Left ventricle myocardium inferior (tissue), 1 donor: Measurements from ENCODE around the gene IYD. TPM values are rescaled to one million over a fixed set of nuclear protein-coding genes. Genes with fewer than 3 reads are reported as not detected.

ENCODE experiments used
- DNase-seq: peaks from one replicate; pipeline ENCODE4 v3.0.0-alpha.2; 2020
- H3K27ac ChIP-seq: fragments of 200-600 bp; replicated peaks from 2 replicates; pipeline ENCODE4 v1.8.0; 2021
- H3K27me3 ChIP-seq: fragments of 200-600 bp; 2 replicates; pipeline ENCODE4 v1.8.0; 2021; ENCODE audit warnings: low read depth
- H3K36me3 ChIP-seq: fragments of 200-600 bp; 2 replicates; pipeline ENCODE4 v1.8.0; 2021
- H3K4me1 ChIP-seq: fragments of 200-600 bp; 2 replicates; pipeline ENCODE4 v1.8.0; 2021
- H3K4me3 ChIP-seq: fragments of 200-600 bp; 2 replicates; pipeline ENCODE4 v1.8.0; 2021; ENCODE audit warnings: mild to moderate bottlenecking, moderate library complexity
- H3K9me3 ChIP-seq: fragments of 200-600 bp; replicated peaks from 2 replicates; pipeline ENCODE4 v1.8.0; 2021
- intact Hi-C: fragments of 100-400 bp; cut with micrococcal nuclease; formaldehyde crosslinking; loops from one replicate; pipeline ENCODE4 v1.11.0; 2022
- total RNA-seq: library from RNA; stranded (reverse); fragmentation: NEBNext Ultra II Directional; extraction: Animal tissue kit (Norgen Biotek cat#: 25700); gene quantifications from one replicate; pipeline ENCODE4 v1.2.1, GENCODE V29; 2021
- TF ChIP-seq, protein P1 (sequence below): fragments of 200-600 bp; IDR thresholded peaks from 2 replicates; pipeline ENCODE4 v1.8.0; 2021; ENCODE audit warnings: antibody characterized with exemption, mild to moderate bottlenecking, borderline replicate concordance
- donor health status: DM: no; HTN: yes; CAD: no; lungs with severe emphysema.

Gene IYD
- total RNA-seq, 1 donor from 2014 or later = not detected

DNA sequence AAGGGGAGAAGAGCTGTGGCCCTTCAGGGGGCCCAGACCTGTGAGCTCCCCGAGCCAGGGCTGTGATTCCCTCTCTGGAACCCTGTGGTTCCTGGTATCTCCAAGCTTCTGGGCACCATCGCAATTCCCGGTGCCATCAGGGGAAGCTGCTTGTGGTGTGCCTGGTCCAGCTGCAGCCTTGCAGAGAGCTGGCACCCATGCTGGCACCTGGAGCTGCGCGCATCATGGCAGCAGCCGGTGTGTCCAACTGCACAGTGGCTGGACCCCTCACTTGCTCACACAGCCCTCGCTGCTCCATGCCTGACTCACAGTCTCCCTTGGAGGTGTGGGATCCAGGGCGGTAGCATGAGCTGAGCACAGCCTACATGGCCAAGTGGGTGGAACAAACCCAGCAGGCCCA is 56.7 kb downstream of the IYD start:
- intact Hi-C loops = loop anchor here (10.0 kb wide), 1 partner anchor 169 kb away; the partner anchor contains the start of gene PLEKHG1
- TF ChIP-seq, protein P1, sequence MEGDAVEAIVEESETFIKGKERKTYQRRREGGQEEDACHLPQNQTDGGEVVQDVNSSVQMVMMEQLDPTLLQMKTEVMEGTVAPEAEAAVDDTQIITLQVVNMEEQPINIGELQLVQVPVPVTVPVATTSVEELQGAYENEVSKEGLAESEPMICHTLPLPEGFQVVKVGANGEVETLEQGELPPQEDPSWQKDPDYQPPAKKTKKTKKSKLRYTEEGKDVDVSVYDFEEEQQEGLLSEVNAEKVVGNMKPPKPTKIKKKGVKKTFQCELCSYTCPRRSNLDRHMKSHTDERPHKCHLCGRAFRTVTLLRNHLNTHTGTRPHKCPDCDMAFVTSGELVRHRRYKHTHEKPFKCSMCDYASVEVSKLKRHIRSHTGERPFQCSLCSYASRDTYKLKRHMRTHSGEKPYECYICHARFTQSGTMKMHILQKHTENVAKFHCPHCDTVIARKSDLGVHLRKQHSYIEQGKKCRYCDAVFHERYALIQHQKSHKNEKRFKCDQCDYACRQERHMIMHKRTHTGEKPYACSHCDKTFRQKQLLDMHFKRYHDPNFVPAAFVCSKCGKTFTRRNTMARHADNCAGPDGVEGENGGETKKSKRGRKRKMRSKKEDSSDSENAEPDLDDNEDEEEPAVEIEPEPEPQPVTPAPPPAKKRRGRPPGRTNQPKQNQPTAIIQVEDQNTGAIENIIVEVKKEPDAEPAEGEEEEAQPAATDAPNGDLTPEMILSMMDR = no peak
- no peaks in the 10 kb centered on the region for H3K27me3 ChIP-seq
- H3K9me3 ChIP-seq = no peaks in the 10 kb centered on the region
- H3K4me3 ChIP-seq = no peak overlapping the region
- H3K4me1 ChIP-seq = peaks cover 11% of the 10 kb centered on the region
- DNase-seq = no peak
- H3K27ac ChIP-seq = no peak overlapping the region
- H3K36me3 ChIP-seq = no peaks in the 10 kb centered on the region

DNA sequence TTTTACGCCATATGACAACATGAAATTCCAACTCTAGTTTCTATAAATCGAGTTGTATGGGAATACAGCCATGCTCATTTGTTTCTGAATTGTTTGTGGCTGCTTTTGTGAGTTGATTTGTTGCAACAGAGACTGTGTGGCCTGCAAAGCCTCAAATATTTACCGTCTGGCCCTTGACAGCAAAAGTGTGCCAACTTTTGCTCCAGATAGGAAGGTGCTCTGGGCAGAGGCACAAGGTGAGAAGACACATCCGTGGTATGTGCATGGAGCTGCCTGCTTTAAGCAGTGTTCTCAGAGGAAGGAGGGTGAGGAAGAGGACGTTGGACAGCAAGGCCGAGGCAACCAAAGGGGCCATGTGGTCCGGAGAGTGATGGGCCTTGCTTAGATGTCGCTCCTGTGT is 57.4 kb downstream of the IYD start:
- no peak overlapping the region for H3K4me3 ChIP-seq
- H3K9me3 ChIP-seq = no peaks in the 10 kb centered on the region
- no peaks in the 10 kb centered on the region for H3K36me3 ChIP-seq
- no peaks in the 10 kb centered on the region for H3K27me3 ChIP-seq
- peaks cover 11% of the 10 kb centered on the region for H3K4me1 ChIP-seq
- no peak for DNase-seq
- peak overlapping the region; percentile 5 for H3K27ac ChIP-seq
- TF ChIP-seq, protein P1 = no peak
- intact Hi-C loops = loop anchor here (10.0 kb wide), 1 partner anchor 169 kb away; the partner anchor contains the start of gene PLEKHG1

DNA sequence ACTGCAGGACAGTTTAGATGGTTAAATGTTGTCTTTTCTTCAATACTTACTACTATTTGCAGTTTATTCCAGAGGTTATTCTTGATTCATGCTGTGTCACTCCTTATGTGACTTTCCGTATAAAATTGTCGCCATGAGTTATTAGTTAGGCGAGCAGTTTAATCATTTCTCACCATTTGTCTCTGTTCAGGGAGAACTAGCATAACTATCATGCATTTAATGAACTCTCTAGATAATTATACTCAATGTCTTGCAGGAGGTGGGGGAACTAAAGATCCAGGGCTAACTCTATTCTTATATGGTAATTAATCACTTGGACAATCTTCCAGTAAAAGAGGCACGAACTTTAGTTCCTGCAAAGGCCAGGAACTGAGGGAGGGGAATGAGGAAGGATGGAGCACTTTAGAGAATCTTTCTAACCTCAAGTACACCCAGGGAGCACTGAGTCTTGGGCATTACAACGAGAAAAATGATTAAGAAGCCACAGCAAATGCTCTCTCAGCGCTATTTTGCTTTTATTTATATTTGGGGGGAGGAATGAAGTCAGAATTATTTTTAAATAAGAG is 58.3 kb downstream of the IYD start:
- H3K36me3 ChIP-seq = no peaks in the 10 kb centered on the region
- H3K27me3 ChIP-seq = no peaks in the 10 kb centered on the region
- no peak overlapping the region for H3K4me3 ChIP-seq
- TF ChIP-seq, protein P1 = no peak
- DNase-seq = no peak
- intact Hi-C loops = loop anchor here (10.0 kb wide), 1 partner anchor 168 kb away; the partner anchor contains the start of gene PLEKHG1
- peaks cover 11% of the 10 kb centered on the region for H3K4me1 ChIP-seq
- H3K27ac ChIP-seq = no peak overlapping the region
- no peaks in the 10 kb centered on the region for H3K9me3 ChIP-seq

DNA sequence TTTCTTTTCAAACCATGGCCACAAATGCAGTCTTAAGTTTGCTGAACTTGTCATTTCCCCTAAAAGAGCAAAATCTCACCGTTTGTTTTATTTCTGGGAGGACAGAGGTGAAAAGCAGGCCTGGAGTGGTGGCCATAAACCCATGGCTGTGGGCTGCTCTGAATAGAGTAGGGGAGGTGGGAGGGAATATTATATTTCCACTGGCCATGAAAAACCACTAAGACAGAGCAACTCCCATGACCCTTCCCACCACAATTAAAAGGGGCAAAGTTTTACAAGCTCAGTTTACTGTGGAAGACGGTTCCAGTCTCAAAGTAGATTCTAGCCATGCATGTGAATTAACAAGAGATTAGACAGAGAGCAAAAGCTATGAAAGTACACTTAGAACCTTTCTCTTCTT is 59.0 kb downstream of the IYD start:
- no peak for DNase-seq

DNA sequence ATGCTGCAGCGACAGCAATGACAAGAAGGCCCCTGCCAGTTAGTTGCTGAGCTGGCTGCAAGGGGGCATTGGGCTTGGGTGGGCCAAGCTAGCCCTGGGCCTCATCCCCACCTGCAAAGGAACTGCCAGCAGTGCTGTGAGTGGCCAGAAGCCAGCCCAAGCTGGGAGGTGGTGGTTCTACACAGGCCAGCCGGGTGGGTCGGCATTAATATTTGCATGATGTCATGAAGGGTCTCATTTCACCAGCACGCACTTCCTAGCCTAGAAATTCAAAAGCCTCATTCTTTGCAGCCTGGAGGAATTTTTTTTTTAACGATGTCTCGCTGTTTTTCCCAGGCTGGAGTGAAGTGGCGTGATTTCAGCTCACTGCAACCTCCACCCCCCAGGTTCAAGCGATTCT is 62.0 kb downstream of the IYD start:
- Histone ChIP-seq H3K36me3 (no peaks in the 10 kb centered on the region), H3K9me3 (no peaks in the 10 kb centered on the region), H3K27ac (no peak overlapping the region), H3K4me3 (no peak overlapping the region), H3K4me1 (peaks cover 9% of the 10 kb centered on the region), H3K27me3 (no peaks in the 10 kb centered on the region)
- TF ChIP-seq, protein P1 = no peak
- intact Hi-C loops = no loop called here
- no peak for DNase-seq

More for the DNA sequence above, 59.0 kb downstream of the IYD start:
- Histone ChIP-seq H3K9me3 (no peaks in the 10 kb centered on the region), H3K4me3 (no peak overlapping the region), H3K27ac (no peak overlapping the region), H3K27me3 (no peaks in the 10 kb centered on the region), H3K4me1 (peaks cover 11% of the 10 kb centered on the region), H3K36me3 (no peaks in the 10 kb centered on the region)
- intact Hi-C loops = loop anchor here (10.0 kb wide), 1 partner anchor 167 kb away; the partner anchor contains the start of gene PLEKHG1
- TF ChIP-seq, protein P1 = no peak
